Measurements from ENCODE around the gene CENPS. TPM values are rescaled to one million over a fixed set of nuclear protein-coding genes. Genes with fewer than 3 reads are reported as not detected.
"Not testable (repeated sequence)": the region's sequence is repeated elsewhere in the genome, so short reads cannot be mapped to it uniquely, and the experiment has no call there.

Gene CENPS
- total and polyA plus RNA-seq, 5 donors from 2014 or later, result 4.9 to 8.7 (median 6.7) TPM

GRCh38 chr1:10474309-10474612 lies 44.0 kb downstream of the CENPS start:
- H3K27me3 ChIP-seq (ENCODE audit: control insufficient read depth, insufficient read depth, low read length); ATAC-seq (ENCODE audit: low read depth in 2 of 2); H3K36me3 Mint-ChIP-seq; H3K27ac ChIP-seq (ENCODE audit: insufficient read depth, low read length, poor library complexity, severe bottlenecking); DNase-seq; H3K9me3 Mint-ChIP-seq; H3K9me3 ChIP-seq (ENCODE audit: control insufficient read depth in 2 of 2, low read length in 2 of 2); H3K36me3 ChIP-seq (ENCODE audit: control insufficient read depth, insufficient read depth, low read length); H3K27me3 Mint-ChIP-seq: not testable (repeated sequence)
- Mint-ChIP-seq H3K27ac (peak overlapping the region; percentile 76 to 92 (median 87)), H3K4me3 (peak overlapping the region; percentile 92 to 99 (median 94)), H3K4me1 (peaks cover 16 to 62% (median 35%) of the 10 kb centered on the region in 4 donors)
- Histone ChIP-seq H3K4me1 (ENCODE audit: control insufficient read depth, insufficient read depth, low read length, poor library complexity, severe bottlenecking) (peaks cover 36% of the 10 kb centered on the region), H3K4me3 (ENCODE audit: low read depth, low read length) (peak overlapping the region; percentile 67)

DNA sequence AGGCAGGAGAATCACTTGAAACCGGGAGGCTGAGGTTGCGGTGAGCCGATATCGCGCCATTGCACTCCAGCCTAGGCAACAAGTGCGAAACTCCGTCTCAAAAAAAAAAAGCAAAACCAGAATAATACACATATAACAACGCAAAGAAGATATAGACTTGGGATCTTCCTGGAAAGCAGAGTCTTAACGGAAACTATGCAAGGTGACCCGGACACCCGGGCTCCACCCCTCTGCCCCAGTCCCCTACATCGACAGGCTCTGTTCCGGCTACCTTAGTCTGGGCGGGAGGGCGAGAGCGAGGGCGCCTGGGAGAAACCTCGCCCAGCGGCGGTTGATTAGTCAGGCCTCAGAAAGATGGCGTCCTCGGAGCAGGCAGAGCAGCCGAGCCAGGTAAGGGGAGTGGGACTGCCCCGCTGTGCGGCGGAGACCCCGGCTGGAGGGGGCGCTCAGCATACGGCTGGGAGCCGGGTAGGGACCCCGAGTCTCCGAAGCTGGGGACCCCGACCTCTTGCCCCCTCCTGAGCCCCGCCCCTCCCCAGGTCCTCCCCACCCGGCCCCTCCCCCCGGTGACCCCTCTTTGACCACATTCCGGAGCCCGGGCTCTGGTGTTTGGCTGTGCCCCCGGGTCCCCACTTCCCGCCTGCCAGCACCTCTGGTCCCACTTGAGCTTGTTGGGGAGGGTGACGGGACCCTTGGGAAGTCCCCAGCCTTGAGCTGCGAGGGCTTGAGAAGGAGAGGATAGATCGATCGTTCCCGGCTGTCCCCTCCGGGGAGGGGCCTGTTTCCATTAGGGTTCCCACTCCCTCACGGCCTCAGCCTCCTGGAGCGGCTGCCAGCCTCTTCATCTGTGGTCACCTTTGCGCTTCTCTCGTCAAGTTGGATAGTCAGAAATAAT lies 44.6 kb downstream of the CENPS start, which contains the start of gene PEX14:
Gene PEX14, plus strand, starts transcription at position 338 of the 895 bp plus-strand sequence. Its CDS starts 17 bp downstream, at position 355.
- peak within 1 kb of the TSS; percentile 83 for H3K4me3 ChIP-seq (ENCODE audit: low read depth, low read length)
- no peaks in the 10 kb centered on the region for H3K36me3 Mint-ChIP-seq

GRCh38 chr1:10475510-10475909 lies 45.3 kb downstream of the CENPS start:
- H3K4me1 Mint-ChIP-seq, result peaks cover 16 to 63% (median 38%) of the 10 kb centered on the region in 4 donors

More for the DNA sequence above, 44.6 kb downstream of the CENPS start, which contains the start of gene PEX14:
- H3K4me1 Mint-ChIP-seq, result peaks cover 16 to 65% (median 38%) of the 10 kb centered on the region in 4 donors
- DNase-seq (peak; percentile 77 to 93 (median 80)), ATAC-seq (ENCODE audit: low read depth in 2 of 2) (peak; percentile 81 to 86)
- H3K27ac Mint-ChIP-seq, result peak within 1 kb of the TSS; percentile 87 to 95 (median 93)
- H3K4me1 ChIP-seq (ENCODE audit: control insufficient read depth, insufficient read depth, low read length, poor library complexity, severe bottlenecking), result peaks cover 36% of the 10 kb centered on the region
- H3K27me3 ChIP-seq (ENCODE audit: control insufficient read depth, insufficient read depth, low read length), result no peaks in the 10 kb centered on the region
- H3K36me3 ChIP-seq (ENCODE audit: control insufficient read depth, insufficient read depth, low read length), result no peaks in the 10 kb centered on the region
- peak within 1 kb of the TSS; percentile 92 to 99 (median 94) for H3K4me3 Mint-ChIP-seq
- H3K27ac ChIP-seq (ENCODE audit: insufficient read depth, low read length, poor library complexity, severe bottlenecking), result peak within 1 kb of the TSS; percentile 84
- H3K9me3 Mint-ChIP-seq, result no peaks in the 10 kb centered on the region
- H3K27me3 Mint-ChIP-seq, result no peaks in the 10 kb centered on the region
- no peaks in the 10 kb centered on the region for H3K9me3 ChIP-seq (ENCODE audit: control insufficient read depth in 2 of 2, low read length in 2 of 2)

DNA sequence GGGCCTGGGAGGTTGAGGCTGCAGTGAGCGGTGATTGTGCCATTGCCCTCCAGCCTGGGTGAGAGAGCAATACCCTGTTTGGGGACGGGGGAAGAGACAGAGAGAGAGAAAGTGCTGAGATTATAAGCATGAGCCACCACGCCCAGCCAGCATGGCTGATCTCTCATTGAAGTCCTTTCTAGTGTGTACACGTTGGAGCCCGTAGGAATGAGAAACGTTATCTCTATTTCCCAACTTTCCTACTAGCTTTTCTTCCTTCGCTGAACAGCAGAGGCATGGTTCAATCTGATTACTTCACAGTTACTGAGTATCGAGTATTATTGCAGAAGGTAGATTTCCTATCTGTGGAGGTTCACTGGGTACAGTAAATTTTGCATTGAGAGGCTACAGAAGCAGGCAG lies 49.1 kb downstream of the CENPS start:
- Mint-ChIP-seq H3K4me3 (peak overlapping the region in 1 of 4 donors; percentile 13), H3K27me3 (no peaks in the 10 kb centered on the region), H3K9me3 (no peaks in the 10 kb centered on the region), H3K36me3 (peaks cover 7% of the 10 kb centered on the region), H3K27ac (peak overlapping the region in 1 of 3 donors; percentile 83), H3K4me1 (peaks cover 7 to 44% (median 32%) of the 10 kb centered on the region in 4 donors)
- no peaks in the 10 kb centered on the region for H3K9me3 ChIP-seq (ENCODE audit: control insufficient read depth in 2 of 2, low read length in 2 of 2)
- no peak for DNase-seq
- no peaks in the 10 kb centered on the region for H3K36me3 ChIP-seq (ENCODE audit: control insufficient read depth, insufficient read depth, low read length)
- no peaks in the 10 kb centered on the region for H3K27me3 ChIP-seq (ENCODE audit: control insufficient read depth, insufficient read depth, low read length)
- H3K27ac ChIP-seq (ENCODE audit: insufficient read depth, low read length, poor library complexity, severe bottlenecking), result no peak overlapping the region
- H3K4me3 ChIP-seq (ENCODE audit: low read depth, low read length), result no peak overlapping the region
- no peak for ATAC-seq (ENCODE audit: low read depth in 2 of 2)
- peaks cover 16% of the 10 kb centered on the region for H3K4me1 ChIP-seq (ENCODE audit: control insufficient read depth, insufficient read depth, low read length, poor library complexity, severe bottlenecking)

More at GRCh38 chr1:10475510-10475909, 45.3 kb downstream of the CENPS start:
- Histone ChIP-seq H3K9me3 (ENCODE audit: control insufficient read depth in 2 of 2, low read length in 2 of 2) (no peaks in the 10 kb centered on the region), H3K27me3 (ENCODE audit: control insufficient read depth, insufficient read depth, low read length) (no peaks in the 10 kb centered on the region), H3K4me1 (ENCODE audit: control insufficient read depth, insufficient read depth, low read length, poor library complexity, severe bottlenecking) (peaks cover 36% of the 10 kb centered on the region), H3K27ac (ENCODE audit: insufficient read depth, low read length, poor library complexity, severe bottlenecking) (peak overlapping the region; percentile 84), H3K36me3 (ENCODE audit: control insufficient read depth, insufficient read depth, low read length) (no peaks in the 10 kb centered on the region), H3K4me3 (ENCODE audit: low read depth, low read length) (peak overlapping the region; percentile 83)
- Mint-ChIP-seq H3K36me3 (no peaks in the 10 kb centered on the region), H3K4me3 (peak overlapping the region; percentile 92 to 99 (median 94)), H3K27me3 (no peaks in the 10 kb centered on the region), H3K27ac (peak overlapping the region; percentile 87 to 95 (median 93)), H3K9me3 (no peaks in the 10 kb centered on the region)
- DNase-seq (no peak), ATAC-seq (ENCODE audit: low read depth in 2 of 2) (no peak)

DNA sequence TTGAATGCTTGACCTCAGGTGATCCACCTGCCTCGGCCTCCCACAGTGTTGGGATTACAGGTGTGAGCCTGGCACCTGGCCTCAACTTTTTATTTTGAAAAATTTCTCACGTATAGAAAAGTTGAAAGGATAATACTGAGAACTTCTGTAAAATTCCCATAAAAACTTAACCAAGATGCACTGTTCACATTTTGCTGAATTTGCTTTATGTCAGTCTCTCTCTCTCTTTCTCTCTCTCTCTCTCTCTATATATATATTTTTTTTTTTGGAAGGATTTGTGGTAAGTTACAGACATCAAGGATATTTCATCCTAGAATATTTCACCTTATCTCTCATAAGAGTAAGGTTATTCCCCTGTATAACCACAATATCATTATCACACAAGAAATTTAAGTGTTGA lies 50.4 kb downstream of the CENPS start:
- Histone ChIP-seq H3K27ac (ENCODE audit: insufficient read depth, low read length, poor library complexity, severe bottlenecking) (no peak overlapping the region), H3K9me3 (ENCODE audit: control insufficient read depth in 2 of 2, low read length in 2 of 2) (no peaks in the 10 kb centered on the region), H3K27me3 (ENCODE audit: control insufficient read depth, insufficient read depth, low read length) (no peaks in the 10 kb centered on the region), H3K4me1 (ENCODE audit: control insufficient read depth, insufficient read depth, low read length, poor library complexity, severe bottlenecking) (peaks cover 6% of the 10 kb centered on the region), H3K36me3 (ENCODE audit: control insufficient read depth, insufficient read depth, low read length) (no peaks in the 10 kb centered on the region), H3K4me3 (ENCODE audit: low read depth, low read length) (no peak overlapping the region)
- DNase-seq (no peak), ATAC-seq (ENCODE audit: low read depth in 2 of 2) (no peak)
- Mint-ChIP-seq H3K4me1 (peaks cover 10 to 35% (median 29%) of the 10 kb centered on the region in 4 donors), H3K9me3 (no peaks in the 10 kb centered on the region), H3K4me3 (no peak overlapping the region), H3K27me3 (no peaks in the 10 kb centered on the region), H3K36me3 (peaks cover 7% of the 10 kb centered on the region), H3K27ac (no peak overlapping the region)

GRCh38 chr1:10484521-10484920 lies 54.3 kb downstream of the CENPS start:
- peaks cover under 1% of the 10 kb centered on the region for H3K36me3 ChIP-seq (ENCODE audit: control insufficient read depth, insufficient read depth, low read length)
- peaks cover 12% of the 10 kb centered on the region for H3K36me3 Mint-ChIP-seq
- H3K27ac Mint-ChIP-seq, result no peak overlapping the region
- DNase-seq (no peak), ATAC-seq (ENCODE audit: low read depth in 2 of 2) (no peak)
- no peak overlapping the region for H3K4me3 Mint-ChIP-seq
- no peak overlapping the region for H3K4me3 ChIP-seq (ENCODE audit: low read depth, low read length)
- H3K9me3 ChIP-seq (ENCODE audit: control insufficient read depth in 2 of 2, low read length in 2 of 2), result no peaks in the 10 kb centered on the region
- no peaks in the 10 kb centered on the region for H3K27me3 Mint-ChIP-seq
- no peaks in the 10 kb centered on the region for H3K4me1 ChIP-seq (ENCODE audit: control insufficient read depth, insufficient read depth, low read length, poor library complexity, severe bottlenecking)
- H3K27me3 ChIP-seq (ENCODE audit: control insufficient read depth, insufficient read depth, low read length), result no peaks in the 10 kb centered on the region
- peaks cover 0 to 1% (median 0%) of the 10 kb centered on the region in 7 donors for H3K9me3 Mint-ChIP-seq
- H3K4me1 Mint-ChIP-seq, result peaks cover 9 to 18% (median 13%) of the 10 kb centered on the region in 4 donors
- H3K27ac ChIP-seq (ENCODE audit: insufficient read depth, low read length, poor library complexity, severe bottlenecking), result no peak overlapping the region

GRCh38 chr1:10489291-10490055 lies 59.2 kb downstream of the CENPS start:
- H3K36me3 Mint-ChIP-seq, result peaks cover 11% of the 10 kb centered on the region

More at GRCh38 chr1:10489291-10490055, 59.2 kb downstream of the CENPS start:
- no peaks in the 10 kb centered on the region for H3K9me3 ChIP-seq (ENCODE audit: control insufficient read depth in 2 of 2, low read length in 2 of 2)
- H3K36me3 ChIP-seq (ENCODE audit: control insufficient read depth, insufficient read depth, low read length), result peaks cover 8% of the 10 kb centered on the region
- ATAC-seq (ENCODE audit: low read depth in 2 of 2) (no peak), DNase-seq (no peak)
- peaks cover 1% of the 10 kb centered on the region for H3K4me1 ChIP-seq (ENCODE audit: control insufficient read depth, insufficient read depth, low read length, poor library complexity, severe bottlenecking)
- Mint-ChIP-seq H3K4me3 (no peak overlapping the region), H3K27me3 (no peaks in the 10 kb centered on the region), H3K4me1 (peaks cover 7 to 18% (median 12%) of the 10 kb centered on the region in 4 donors), H3K27ac (no peak overlapping the region), H3K9me3 (peaks cover 0 to 1% (median 0%) of the 10 kb centered on the region in 7 donors)
- H3K27me3 ChIP-seq (ENCODE audit: control insufficient read depth, insufficient read depth, low read length), result no peaks in the 10 kb centered on the region
- H3K4me3 ChIP-seq (ENCODE audit: low read depth, low read length), result no peak overlapping the region
- H3K27ac ChIP-seq (ENCODE audit: insufficient read depth, low read length, poor library complexity, severe bottlenecking), result no peak overlapping the region

All from CD4-positive, CD25-positive, alpha-beta regulatory T cell (primary cell).